NCI-H1694 (cell line): ENCODE results near the gene PCGF6.

ENCODE experiments used
- DNase-seq: peaks from one replicate; lab custom pipeline; 2025; lab: John Stamatoyannopoulos, UW

Gene PCGF6

GRCh38 chr10:103256613-103257012 is 94.3 kb downstream of the PCGF6 start:
- no peak for DNase-seq

GRCh38 chr10:103254538-103255325 is 96.2 kb downstream of the PCGF6 start:
- no peak for DNase-seq

GRCh38 chr10:103254113-103254512 is 96.8 kb downstream of the PCGF6 start:
- DNase-seq, result no peak
